HL-60 (cell line): ENCODE data around the gene PCIF1.
A peak's percentile ranks its signal among the peaks of the same experiment; 100 is the strongest.

ENCODE experiments used
- DNase-seq, 2 experiments: peaks; one replicate each; pipeline ENCODE4 v3.0.0-alpha.2; 2010 to 2020; ENCODE audit warnings: low read depth in 1 of 2, low spot score in 1 of 2
- H3K27ac ChIP-seq: fragments of 250-450 bp; sonication (Bioruptor Pico); replicated peaks from 2 replicates; pipeline ENCODE4 v1.5.1; 2020; ENCODE audit warnings: mild to moderate bottlenecking, moderate library complexity
- H3K27me3 ChIP-seq: fragments of 250-450 bp; sonication (Bioruptor Pico); 2 replicates; pipeline ENCODE4 v1.5.1; 2021; ENCODE audit warnings: mild to moderate bottlenecking, moderate library complexity; ENCODE audit not compliant: insufficient read depth, poor library complexity, severe bottlenecking
- H3K4me3 ChIP-seq: replicated peaks from 2 replicates; pipeline ENCODE4 v1.5.1; 2011; ENCODE audit warnings: mild to moderate bottlenecking, control low read depth, low read length; ENCODE audit not compliant: insufficient read depth
- CTCF ChIP-seq: IDR thresholded peaks from one replicate; pipeline ENCODE4 v1.5.1; 2011; ENCODE audit warnings: low read length, control low read depth, inconsistent platforms; ENCODE audit not compliant: insufficient read depth
- GABPA ChIP-seq: IDR thresholded peaks from 2 replicates; pipeline ENCODE4 v1.6.1; 2012; ENCODE audit warnings: low read depth
- POLR2AphosphoS5 ChIP-seq: IDR thresholded peaks from 2 replicates; pipeline ENCODE4 v1.6.1; 2012; ENCODE audit warnings: low read depth
- REST ChIP-seq: IDR thresholded peaks from 2 replicates; pipeline ENCODE4 v1.6.1; 2012; ENCODE audit warnings: low read depth; ENCODE audit not compliant: insufficient replicate concordance
- SPI1 ChIP-seq: IDR thresholded peaks from 2 replicates; pipeline ENCODE4 v1.6.1; 2012; ENCODE audit warnings: low read depth, mild to moderate bottlenecking, borderline replicate concordance

Gene PCIF1

GRCh38 chr20:45888681-45889080, 45.8 kb upstream of the PCIF1 start:
- no peak for DNase-seq

GRCh38 chr20:45890077-45890984, 44.2 kb upstream of the PCIF1 start:
- Histone ChIP-seq H3K27me3 (no peaks in the 10 kb centered on the region), H3K27ac (peak overlapping the region; percentile 67), H3K4me3 (peak overlapping the region; percentile 75)
- TF ChIP-seq CTCF (no peak), REST (no peak), SPI1 (no peak), GABPA (no peak), POLR2AphosphoS5 (no peak)
- peak in 1 of 2 experiments; percentile 22 for DNase-seq

More at GRCh38 chr20:45888681-45889080, 45.8 kb upstream of the PCIF1 start:
- no peak for TF ChIP-seq SPI1
- no peak for TF ChIP-seq REST
- no peak for TF ChIP-seq GABPA
- TF ChIP-seq POLR2AphosphoS5: no peak
- TF ChIP-seq CTCF: no peak
- H3K4me3 ChIP-seq: no peak overlapping the region
- no peaks in the 10 kb centered on the region for H3K27me3 ChIP-seq
- no peak overlapping the region for H3K27ac ChIP-seq

GRCh38 chr20:45890985-45891983, 43.2 kb upstream of the PCIF1 start, which contains the start of the genes CTSA and NEURL2:
CTSA (plus strand) TSS chr20:45891335; CDS start chr20:45891569, 234 bp downstream.
NEURL2 (minus strand) TSS chr20:45891208; CDS start chr20:45890991, 217 bp downstream.
- peak within 1 kb of the TSS; percentile 75 for H3K4me3 ChIP-seq
- peak; percentile 88 to 95 for DNase-seq
- no peaks in the 10 kb centered on the region for H3K27me3 ChIP-seq
- peak within 1 kb of the TSS; percentile 67 for H3K27ac ChIP-seq
- TF ChIP-seq CTCF: no peak
- TF ChIP-seq REST: no peak
- TF ChIP-seq GABPA: no peak
- TF ChIP-seq POLR2AphosphoS5: peak; percentile 52
- no peak for TF ChIP-seq SPI1
